ENCODE measurements around the gene NBEA.

Gene NBEA

GRCh38 chr13:35474496-35475211, 532.6 kb downstream of the NBEA start:
- H2BK120ac ChIP-seq (ENCODE audit: insufficient read depth, low read length, poor library complexity), result no peak overlapping the region
- peaks cover 8% of the 10 kb centered on the region for H3K9me3 ChIP-seq (ENCODE audit: insufficient read depth, low read depth, low read length)
- H3K4me2 ChIP-seq (ENCODE audit: low read length), result no peak overlapping the region
- H3K9ac ChIP-seq (ENCODE audit: low read length), result no peak overlapping the region
- H3K4me1 ChIP-seq (ENCODE audit: control insufficient read depth in 1 of 2, insufficient read depth in 2 of 2, low read length in 2 of 2), result peaks cover 17 to 24% of the 10 kb centered on the region in 2 experiments
- no CpG with 5 or more reads among the region's 17 CpGs for WGBS (ENCODE audit: extremely low coverage, insufficient coverage, insufficient read length)
- no peak overlapping the region for H4K91ac ChIP-seq (ENCODE audit: low read depth, low read length)
- no peak overlapping the region for H2BK5ac ChIP-seq (ENCODE audit: low read depth, low read length, poor library complexity)
- no peak overlapping the region for H2AFZ ChIP-seq (ENCODE audit: insufficient read depth, low read length, poor library complexity)
- no peak overlapping the region for H4K12ac ChIP-seq (ENCODE audit: low read depth, low read length)
- H3K79me1 ChIP-seq (ENCODE audit: low read length), result no peaks in the 10 kb centered on the region
- H2BK12ac ChIP-seq (ENCODE audit: low read length), result no peak overlapping the region
- H3K36me3 ChIP-seq (ENCODE audit: control insufficient read depth in 1 of 2, insufficient read depth in 2 of 2, low read length in 2 of 2), result no peaks in the 10 kb centered on the region
- no peak overlapping the region for H3K14ac ChIP-seq (ENCODE audit: low read length)
- H4K8ac ChIP-seq (ENCODE audit: low read depth, low read length), result no peak overlapping the region
- H3K27ac ChIP-seq (ENCODE audit: low read depth, low read length), result no peak overlapping the region
- no peak overlapping the region for H2AK5ac ChIP-seq (ENCODE audit: low read length)
- no peak overlapping the region for H3K18ac ChIP-seq (ENCODE audit: low read length)
- H3K4ac ChIP-seq (ENCODE audit: low read depth, low read length), result no peak overlapping the region
- H3K4me3 ChIP-seq (ENCODE audit: low read depth, low read length), result no peak overlapping the region
- H3K27me3 ChIP-seq (ENCODE audit: insufficient read depth, low read length), result peaks cover 59% of the 10 kb centered on the region
- DNase-seq, result no peak
- no peak overlapping the region for H3K23ac ChIP-seq (ENCODE audit: low read length)
- no peaks in the 10 kb centered on the region for H3K79me2 ChIP-seq (ENCODE audit: control insufficient read depth, insufficient read depth, low read length, poor library complexity)

- no peaks in the 10 kb centered on the region for H3K79me2 ChIP-seq (ENCODE audit: control insufficient read depth, insufficient read depth, low read length, poor library complexity)
- no peak overlapping the region for H4K12ac ChIP-seq (ENCODE audit: low read depth, low read length)
- WGBS (ENCODE audit: extremely low coverage, insufficient coverage, insufficient read length), result no CpG with 5 or more reads among the region's 47 CpGs
- H3K27me3 ChIP-seq (ENCODE audit: insufficient read depth, low read length), result peaks cover 58% of the 10 kb centered on the region
- H2AFZ ChIP-seq (ENCODE audit: insufficient read depth, low read length, poor library complexity), result no peak overlapping the region
- H2BK12ac ChIP-seq (ENCODE audit: low read length), result no peak overlapping the region
- no peak overlapping the region for H3K23ac ChIP-seq (ENCODE audit: low read length)
- no peaks in the 10 kb centered on the region for H3K36me3 ChIP-seq (ENCODE audit: control insufficient read depth in 1 of 2, insufficient read depth in 2 of 2, low read length in 2 of 2)
- H3K4me2 ChIP-seq (ENCODE audit: low read length), result peak overlapping the region; percentile 65
- H3K9ac ChIP-seq (ENCODE audit: low read length), result no peak overlapping the region
- no peak overlapping the region for H2AK5ac ChIP-seq (ENCODE audit: low read length)
- H4K8ac ChIP-seq (ENCODE audit: low read depth, low read length), result no peak overlapping the region
- no peak overlapping the region for H3K4ac ChIP-seq (ENCODE audit: low read depth, low read length)
- no peak overlapping the region for H3K18ac ChIP-seq (ENCODE audit: low read length)
- H3K9me3 ChIP-seq (ENCODE audit: insufficient read depth, low read depth, low read length), result peaks cover 8% of the 10 kb centered on the region
- H2BK120ac ChIP-seq (ENCODE audit: insufficient read depth, low read length, poor library complexity), result no peak overlapping the region
- no peak overlapping the region for H3K14ac ChIP-seq (ENCODE audit: low read length)
- no peak overlapping the region for H4K91ac ChIP-seq (ENCODE audit: low read depth, low read length)
- no peaks in the 10 kb centered on the region for H3K79me1 ChIP-seq (ENCODE audit: low read length)
- DNase-seq, result peak; percentile 4 to 63
- no peak overlapping the region for H2BK5ac ChIP-seq (ENCODE audit: low read depth, low read length, poor library complexity)
- peaks cover 17 to 24% of the 10 kb centered on the region in 2 experiments for H3K4me1 ChIP-seq (ENCODE audit: control insufficient read depth in 1 of 2, insufficient read depth in 2 of 2, low read length in 2 of 2)
- H3K4me3 ChIP-seq (ENCODE audit: low read depth, low read length), result no peak overlapping the region
- H3K27ac ChIP-seq (ENCODE audit: low read depth, low read length), result no peak overlapping the region
Observed at GRCh38 chr13:35475212-35475959, 533.3 kb downstream of the NBEA start.

- Histone ChIP-seq H3K4me2 (ENCODE audit: low read length) (peak within 1 kb of the TSS; percentile 65), H3K79me1 (ENCODE audit: low read length) (no peaks in the 10 kb centered on the region), H3K4me3 (ENCODE audit: low read depth, low read length) (no peak within 1 kb of the TSS), H4K12ac (ENCODE audit: low read depth, low read length) (no peak within 1 kb of the TSS), H3K23ac (ENCODE audit: low read length) (no peak within 1 kb of the TSS), H3K4ac (ENCODE audit: low read depth, low read length) (no peak within 1 kb of the TSS), H2AFZ (ENCODE audit: insufficient read depth, low read length, poor library complexity) (no peak within 1 kb of the TSS), H4K91ac (ENCODE audit: low read depth, low read length) (no peak within 1 kb of the TSS), H2BK120ac (ENCODE audit: insufficient read depth, low read length, poor library complexity) (no peak within 1 kb of the TSS), H3K27ac (ENCODE audit: low read depth, low read length) (no peak within 1 kb of the TSS), H2BK12ac (ENCODE audit: low read length) (no peak within 1 kb of the TSS), H4K8ac (ENCODE audit: low read depth, low read length) (no peak within 1 kb of the TSS), H2AK5ac (ENCODE audit: low read length) (no peak within 1 kb of the TSS), H3K27me3 (ENCODE audit: insufficient read depth, low read length) (peaks cover 49% of the 10 kb centered on the region), H3K79me2 (ENCODE audit: control insufficient read depth, insufficient read depth, low read length, poor library complexity) (no peaks in the 10 kb centered on the region), H3K18ac (ENCODE audit: low read length) (no peak within 1 kb of the TSS), H3K9me3 (ENCODE audit: insufficient read depth, low read depth, low read length) (peaks cover 8% of the 10 kb centered on the region), H3K9ac (ENCODE audit: low read length) (no peak within 1 kb of the TSS), H3K4me1 (ENCODE audit: control insufficient read depth in 1 of 2, insufficient read depth in 2 of 2, low read length in 2 of 2) (peaks cover 15 to 17% of the 10 kb centered on the region in 2 experiments), H3K36me3 (ENCODE audit: control insufficient read depth in 1 of 2, insufficient read depth in 2 of 2, low read length in 2 of 2) (no peaks in the 10 kb centered on the region), H3K14ac (ENCODE audit: low read length) (no peak within 1 kb of the TSS), H2BK5ac (ENCODE audit: low read depth, low read length, poor library complexity) (no peak within 1 kb of the TSS)
- DNase-seq, result peak; percentile 2 to 6
- WGBS (ENCODE audit: extremely low coverage, insufficient coverage, insufficient read length), result no CpG with 5 or more reads among the region's 35 CpGs
Observed at GRCh38 chr13:35475960-35476943, 534.2 kb downstream of the NBEA start, which contains the start of gene MAB21L1. TSS of gene MAB21L1 (minus strand) at chr13:35476689. CDS start at chr13:35476138, 551 bp downstream.

- Histone ChIP-seq H3K4me1 (ENCODE audit: control insufficient read depth in 1 of 2, insufficient read depth in 2 of 2, low read length in 2 of 2) (peaks cover 15 to 17% of the 10 kb centered on the region in 2 experiments), H3K9ac (ENCODE audit: low read length) (no peak overlapping the region), H2BK12ac (ENCODE audit: low read length) (no peak overlapping the region), H2BK5ac (ENCODE audit: low read depth, low read length, poor library complexity) (no peak overlapping the region), H4K8ac (ENCODE audit: low read depth, low read length) (no peak overlapping the region), H3K4ac (ENCODE audit: low read depth, low read length) (no peak overlapping the region), H4K12ac (ENCODE audit: low read depth, low read length) (no peak overlapping the region), H3K14ac (ENCODE audit: low read length) (no peak overlapping the region), H3K4me2 (ENCODE audit: low read length) (no peak overlapping the region), H3K23ac (ENCODE audit: low read length) (no peak overlapping the region), H3K79me2 (ENCODE audit: control insufficient read depth, insufficient read depth, low read length, poor library complexity) (no peaks in the 10 kb centered on the region), H3K9me3 (ENCODE audit: insufficient read depth, low read depth, low read length) (peaks cover 8% of the 10 kb centered on the region), H2AK5ac (ENCODE audit: low read length) (no peak overlapping the region), H3K18ac (ENCODE audit: low read length) (no peak overlapping the region), H2BK120ac (ENCODE audit: insufficient read depth, low read length, poor library complexity) (no peak overlapping the region), H2AFZ (ENCODE audit: insufficient read depth, low read length, poor library complexity) (no peak overlapping the region), H3K27me3 (ENCODE audit: insufficient read depth, low read length) (peaks cover 37% of the 10 kb centered on the region), H4K91ac (ENCODE audit: low read depth, low read length) (no peak overlapping the region), H3K36me3 (ENCODE audit: control insufficient read depth in 1 of 2, insufficient read depth in 2 of 2, low read length in 2 of 2) (no peaks in the 10 kb centered on the region), H3K79me1 (ENCODE audit: low read length) (no peaks in the 10 kb centered on the region), H3K4me3 (ENCODE audit: low read depth, low read length) (no peak overlapping the region), H3K27ac (ENCODE audit: low read depth, low read length) (no peak overlapping the region)
- DNase-seq, result no peak
- no CpG with 5 or more reads among the region's 5 CpGs for WGBS (ENCODE audit: extremely low coverage, insufficient coverage, insufficient read length)
Observed at GRCh38 chr13:35477386-35477946, 535.4 kb downstream of the NBEA start.
